Activated naive CD4-positive, alpha-beta T cell treated with anti-CD3 and anti-CD28 coated beads, Interleukin-2, amount 50 U/mL, for 16 hours (primary cell): Measurements from ENCODE around the gene TRIL.

Source experiments
- DNase-seq: peaks from one replicate; pipeline ENCODE4 v3.0.0-alpha.2; 2020

The TRIL gene

DNA sequence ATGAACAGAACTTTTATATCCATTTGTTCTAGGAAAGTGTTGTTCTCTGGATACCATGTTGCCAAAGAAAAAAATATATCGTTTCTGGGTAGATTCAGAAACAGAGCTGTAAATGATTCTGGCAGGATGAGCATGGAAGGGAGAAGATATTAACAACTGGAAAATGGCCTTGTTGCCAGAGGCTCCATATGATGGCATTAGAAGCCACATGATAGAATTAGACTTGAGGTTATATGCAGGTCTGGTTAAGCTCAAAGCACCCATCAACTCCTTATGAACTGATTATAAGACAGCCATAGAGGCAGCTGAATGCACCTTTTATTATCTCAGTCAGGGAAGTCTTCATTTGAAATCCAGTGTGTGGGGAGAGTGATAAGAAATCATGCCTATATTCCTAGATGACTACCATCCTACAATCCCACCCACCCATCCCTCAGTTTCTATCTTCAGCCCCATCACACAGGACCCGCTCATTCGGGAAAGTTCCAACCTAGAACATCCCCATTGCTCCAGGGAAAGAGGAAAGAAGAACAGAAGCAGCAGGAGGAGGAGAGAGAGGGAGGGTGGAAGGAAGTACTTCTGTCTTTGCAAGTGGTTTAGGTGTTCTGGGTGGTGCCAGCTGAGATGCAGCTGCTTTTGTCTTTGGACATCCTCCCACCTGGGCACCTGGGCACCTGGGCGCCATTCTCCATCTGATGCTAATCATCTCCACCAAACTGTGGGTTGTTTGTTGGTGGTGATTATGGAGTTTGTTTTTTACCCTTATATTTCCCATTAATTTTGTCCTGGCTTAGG, 25.5 kb upstream of the TRIL start:
- DNase-seq, result no peak

GRCh38 chr7:28981161-28981465, 23.0 kb upstream of the TRIL start:
- no peak for DNase-seq

- DNase-seq, result no peak
These were observed 22.5 kb upstream of the TRIL start for GRCh38 chr7:28980451-28981160.

DNA sequence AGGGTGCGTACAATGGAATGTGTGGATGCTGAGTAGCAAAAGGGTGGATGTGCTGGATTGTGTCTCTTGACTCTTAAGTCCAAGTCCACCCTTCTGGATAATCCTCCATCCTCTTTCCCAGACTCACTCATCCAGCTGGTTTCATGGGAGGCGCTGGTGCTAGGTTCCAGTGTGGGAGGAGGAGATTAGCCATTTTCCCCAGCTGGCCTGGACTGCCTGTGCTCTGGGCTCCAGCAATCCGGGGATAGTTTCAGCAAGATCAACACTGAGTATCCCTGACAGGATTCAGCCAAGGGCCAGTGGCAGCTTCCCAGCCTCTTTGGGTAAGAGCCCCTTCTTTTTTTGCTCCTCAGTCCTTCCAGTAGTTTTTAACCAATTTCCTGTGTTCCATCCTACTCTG, 21.6 kb upstream of the TRIL start:
- no peak for DNase-seq

GRCh38 chr7:28977881-28978280, 19.8 kb upstream of the TRIL start:
- no peak for DNase-seq

GRCh38 chr7:28976022-28976421, 17.9 kb upstream of the TRIL start:
- DNase-seq, result no peak

DNA sequence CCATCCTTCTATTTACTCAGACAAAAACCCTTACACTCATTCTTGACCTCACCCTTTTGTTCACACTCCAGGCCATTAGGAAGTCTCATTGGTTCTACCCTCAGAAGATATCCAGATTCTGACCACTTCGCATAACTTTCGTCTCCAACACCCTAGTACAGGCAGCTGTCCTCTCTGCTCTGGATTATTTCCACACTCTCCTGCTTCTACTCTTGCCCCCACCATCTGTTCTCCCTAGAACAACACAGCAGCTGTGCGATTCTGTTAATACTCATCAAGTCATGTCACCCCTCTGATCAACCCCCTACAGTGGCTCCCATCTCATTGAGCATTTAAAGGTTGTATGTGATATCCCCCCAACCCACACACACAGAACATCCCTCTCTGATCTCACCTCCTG, 15.5 kb upstream of the TRIL start:
- no peak for DNase-seq

DNA sequence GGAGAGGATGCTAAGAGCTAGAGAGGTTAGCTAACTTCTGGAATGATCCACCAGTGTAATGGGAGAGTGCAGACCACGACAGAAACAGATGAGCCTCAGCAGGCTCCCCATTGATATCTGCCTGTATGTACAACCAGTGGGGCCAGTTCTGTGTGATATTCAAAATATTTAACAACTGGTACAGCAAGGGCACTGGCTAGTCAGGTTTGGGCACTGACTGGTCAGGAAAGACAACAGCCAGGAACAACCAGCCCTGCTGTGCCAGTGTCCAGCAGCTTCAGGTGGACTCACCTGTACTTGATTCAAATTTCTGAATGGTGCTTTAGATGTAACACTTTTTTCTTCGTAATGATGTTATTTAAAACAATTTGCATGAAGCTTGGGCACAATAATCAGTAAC, 5.9 kb upstream of the TRIL start:
- DNase-seq, result no peak

DNA sequence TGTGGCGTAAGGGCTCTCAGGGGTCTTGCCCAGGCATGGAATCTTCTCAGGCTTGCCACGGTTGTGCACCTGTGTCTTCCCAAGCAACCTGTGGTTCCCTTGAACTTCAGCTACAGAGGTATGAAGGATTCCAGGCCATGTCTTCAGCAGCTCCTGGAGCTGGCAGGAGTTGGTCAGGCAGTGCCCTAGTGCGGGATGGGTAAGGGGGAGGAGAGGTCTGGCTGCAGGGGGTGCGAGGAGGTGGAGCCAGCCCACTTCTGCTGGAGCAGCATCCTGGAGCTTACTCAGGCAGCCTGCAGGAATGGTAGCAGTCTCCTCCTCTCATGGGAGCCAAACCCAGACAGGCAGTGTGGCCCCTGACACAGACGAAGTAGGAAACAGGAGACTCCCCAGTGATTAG, 3.8 kb upstream of the TRIL start:
- DNase-seq, result no peak

- DNase-seq, result no peak
These were observed 2.1 kb upstream of the TRIL start for GRCh38 chr7:28960071-28960840.

DNA sequence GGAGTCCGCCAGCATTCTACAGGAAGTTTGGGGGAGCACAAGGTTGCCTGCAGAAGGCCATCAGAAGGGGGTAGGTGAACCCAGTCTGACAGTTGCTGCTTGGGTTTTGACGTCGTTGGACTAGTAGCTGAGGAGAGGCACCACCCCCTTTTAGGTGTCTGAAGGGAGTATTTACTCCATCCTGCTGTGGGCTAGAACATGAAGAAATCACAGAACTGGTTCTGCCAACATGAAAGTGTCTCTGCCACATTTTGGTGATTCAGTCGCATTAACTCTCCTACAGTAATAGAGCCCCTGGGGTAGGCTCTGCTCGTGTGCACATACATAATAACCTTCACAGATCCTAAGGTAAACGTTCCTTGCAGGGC, 834 bp upstream of the TRIL start:
- DNase-seq, result no peak

DNA sequence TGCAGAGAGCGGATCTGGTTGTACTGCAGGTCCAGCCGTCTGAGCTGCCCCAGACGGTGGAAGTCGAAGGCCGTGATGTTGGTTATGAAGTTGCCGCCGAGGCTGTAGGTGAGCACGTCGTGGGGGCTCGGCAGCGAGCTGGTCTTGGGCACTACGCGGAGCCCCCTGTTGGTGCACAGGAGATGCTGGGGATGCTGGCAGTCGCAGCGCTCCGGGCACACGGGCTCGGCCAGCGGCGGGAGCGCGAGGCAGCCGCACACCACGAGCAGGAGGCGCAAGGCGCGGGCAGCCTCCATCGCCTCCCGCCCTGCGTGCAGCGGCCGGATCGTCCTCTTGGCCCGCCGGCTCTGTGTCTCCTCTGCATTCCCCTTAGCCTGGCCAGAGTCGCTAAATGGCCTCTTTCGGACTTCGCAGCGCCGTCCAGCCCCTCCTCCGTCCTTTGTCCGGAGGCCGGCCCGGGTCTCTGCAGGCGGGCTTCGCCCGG, 337 bp downstream of the TRIL start:
- no peak for DNase-seq

DNA sequence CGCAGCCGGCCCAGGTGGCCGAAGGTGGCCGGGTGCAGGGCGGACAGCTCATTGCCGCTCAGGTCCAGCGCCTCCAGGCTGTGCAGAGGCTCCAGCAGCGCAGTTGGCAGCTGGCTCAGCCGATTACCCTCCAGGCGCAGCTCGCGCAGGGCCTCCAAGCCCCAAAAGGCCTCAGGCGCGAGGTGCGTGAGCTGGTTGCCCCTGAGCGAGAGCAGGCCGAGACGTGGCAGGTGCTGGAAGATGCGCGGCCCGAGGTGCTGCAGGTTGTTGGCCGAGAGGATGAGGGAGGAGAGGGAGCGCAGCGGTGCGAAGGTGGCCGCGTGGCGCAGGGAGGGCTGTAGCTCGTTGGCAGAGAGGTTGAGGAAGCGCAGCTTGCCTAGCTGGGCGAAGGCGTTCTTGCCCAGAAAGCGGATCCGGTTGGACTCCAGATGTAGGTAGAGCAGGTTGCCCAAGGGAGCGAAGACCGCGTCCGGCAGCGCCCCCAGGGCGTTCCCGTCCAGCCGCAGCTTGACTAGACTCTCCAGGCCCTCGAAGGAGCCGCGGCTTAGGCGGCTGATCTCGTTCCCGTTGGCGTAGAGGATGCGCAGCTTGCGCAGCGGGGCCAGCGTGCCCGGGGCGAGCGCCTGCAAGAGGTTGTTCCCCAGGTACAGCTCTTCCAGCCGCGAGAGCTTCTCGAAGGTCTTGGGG, 923 bp downstream of the TRIL start:
- DNase-seq, result no peak

DNA sequence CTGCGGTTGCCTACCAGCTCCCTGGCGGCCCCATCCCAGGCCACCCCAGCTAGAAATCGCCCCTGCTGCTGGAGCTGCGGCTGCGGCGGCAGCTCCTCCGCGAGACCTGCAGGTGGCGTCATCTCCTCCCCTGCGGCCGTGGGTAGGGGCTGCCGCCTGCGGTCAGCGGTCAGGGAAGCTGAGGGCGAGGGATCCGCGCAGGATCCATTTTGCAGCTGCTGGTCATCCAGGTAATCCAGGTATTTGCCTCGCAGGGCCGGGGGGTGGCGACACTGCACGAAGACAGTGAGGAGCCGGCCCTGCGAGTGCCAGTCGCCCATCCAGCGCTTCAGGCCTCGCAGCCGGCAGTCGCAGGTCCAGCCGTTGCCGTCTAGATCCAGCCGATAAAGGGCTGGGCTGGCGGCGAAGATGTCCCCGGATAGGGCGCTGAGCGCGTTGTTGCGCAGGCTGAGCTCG, 1.5 kb downstream of the TRIL start:
- no peak for DNase-seq

DNA sequence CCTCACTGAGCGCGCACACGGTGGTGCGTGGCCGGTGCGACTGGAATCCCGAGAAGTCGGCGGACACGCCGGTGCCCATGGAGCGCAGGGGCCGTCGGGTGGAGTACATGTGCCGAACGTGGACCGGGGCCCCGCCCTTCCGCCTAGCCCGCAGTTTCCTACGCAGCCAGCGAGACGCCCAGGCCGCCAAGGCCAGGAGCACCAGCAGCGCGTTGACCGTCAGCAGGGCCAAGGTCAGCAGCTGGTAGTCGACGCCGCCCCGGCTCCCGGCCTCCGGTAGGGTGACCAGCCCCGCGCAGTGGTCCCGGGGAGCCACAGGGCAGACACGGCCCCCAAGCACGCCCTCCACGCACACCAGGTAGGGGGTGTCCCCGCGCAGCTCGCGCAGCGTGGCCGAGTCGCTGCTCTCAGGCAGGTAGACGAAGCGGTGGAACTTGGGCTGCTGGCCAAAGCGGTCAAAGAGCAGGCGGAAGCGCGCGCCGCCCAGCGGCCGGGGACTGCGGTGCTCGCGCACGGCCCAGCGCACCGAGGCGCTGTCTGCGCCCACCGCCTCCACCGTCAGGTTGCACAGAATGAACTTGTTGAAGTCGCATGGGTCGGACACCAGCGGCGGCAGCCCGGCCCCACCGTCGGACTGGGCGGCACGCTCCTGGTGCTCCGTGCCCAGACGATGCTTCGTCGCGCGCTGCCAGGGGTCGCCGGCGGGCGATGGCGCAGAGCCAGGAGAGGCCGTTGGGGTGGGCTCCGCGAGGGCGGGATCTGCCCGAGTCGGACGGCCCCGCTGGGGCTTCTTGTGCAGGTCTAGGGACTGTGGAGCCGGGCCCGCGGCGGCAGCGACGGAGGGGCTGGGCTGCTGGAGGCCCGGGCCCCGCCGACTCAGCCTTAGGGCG, 2.2 kb downstream of the TRIL start:
- DNase-seq, result no peak

DNA sequence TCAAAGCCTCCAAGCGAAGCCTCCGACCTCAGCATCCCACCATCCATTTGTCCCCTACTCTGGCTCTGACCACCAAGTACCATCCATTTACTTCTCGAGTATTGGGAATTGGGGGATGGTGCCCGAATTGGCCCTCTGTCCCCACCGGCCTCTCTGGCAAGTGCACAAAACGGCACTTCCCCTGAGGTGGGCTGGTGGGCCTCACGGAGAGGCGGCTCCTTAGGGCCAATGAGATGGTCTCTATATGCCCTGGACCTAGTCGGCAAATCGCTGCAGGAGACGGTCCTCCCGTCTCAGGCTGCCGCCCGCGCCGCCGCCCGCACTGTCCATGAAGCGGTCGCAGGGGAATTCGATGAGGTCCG, 2.8 kb downstream of the TRIL start:
- DNase-seq, result no peak

GRCh38 chr7:28954946-28955345, 3.2 kb downstream of the TRIL start:
- DNase-seq, result no peak

DNA sequence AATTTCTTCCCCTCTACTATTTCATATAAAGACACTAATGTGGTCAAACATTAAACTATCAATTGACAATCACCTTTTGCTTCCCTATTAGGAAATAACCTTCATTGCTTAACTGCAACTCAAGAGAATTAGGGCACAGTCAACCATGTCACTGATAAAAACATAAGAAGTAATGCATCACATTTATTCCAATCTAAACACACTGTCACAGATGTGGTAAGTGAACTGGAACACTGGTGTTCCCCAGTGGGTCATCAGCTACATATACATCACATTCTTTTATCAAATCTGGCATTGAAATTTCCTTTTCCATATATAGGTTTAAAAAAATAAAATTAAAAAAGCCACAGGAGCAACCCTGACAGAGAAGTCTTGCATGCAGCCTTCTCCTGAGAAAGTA, 3.7 kb downstream of the TRIL start:
- DNase-seq, result no peak

GRCh38 chr7:28953633-28954032, 4.5 kb downstream of the TRIL start:
- DNase-seq, result no peak

- no peak for DNase-seq
These were observed 16.0 kb downstream of the TRIL start for GRCh38 chr7:28942168-28942567.

GRCh38 chr7:28941633-28942032, 16.5 kb downstream of the TRIL start:
- no peak for DNase-seq

DNA sequence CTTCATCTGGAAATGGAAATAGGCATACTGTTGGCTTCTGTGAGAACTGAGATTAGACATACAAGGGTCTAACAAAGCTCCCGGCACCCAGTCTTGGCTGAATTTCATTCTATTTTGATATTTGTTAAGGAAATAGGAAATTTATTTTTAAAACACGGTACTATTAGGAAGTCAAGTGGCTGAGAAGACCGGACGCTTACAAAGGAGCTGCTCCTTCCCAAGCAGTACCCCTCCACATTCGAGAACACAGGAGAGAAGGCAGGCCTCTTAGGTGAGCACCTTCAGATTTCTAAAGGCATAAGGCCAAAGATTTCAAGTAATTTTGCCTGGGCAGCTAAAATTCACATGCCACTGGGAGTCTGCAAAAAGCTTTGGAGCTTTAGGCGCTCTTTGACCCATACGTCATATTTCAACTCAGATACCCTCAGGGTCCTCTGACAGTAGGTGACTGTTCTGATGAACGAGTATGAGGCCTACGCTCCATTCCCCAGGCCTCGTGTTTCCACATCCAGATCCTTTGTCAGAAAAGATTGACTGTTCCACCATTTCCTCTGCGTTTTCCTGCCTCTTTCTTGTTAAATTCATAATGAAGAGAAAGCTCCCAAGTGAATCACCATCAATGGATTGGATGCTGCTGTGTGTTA, 17.3 kb downstream of the TRIL start:
- DNase-seq, result no peak
